ENCODE data around the gene CSAD.

Gene CSAD

GRCh38 chr12:53180220-53180930, at the start of gene CSAD, which contains the start of gene ZNF740:
Gene CSAD (minus strand): TSS chr12:53180925. CDS start chr12:53173470, 7,455 bp downstream.
Gene ZNF740 (plus strand): TSS chr12:53180722. CDS start chr12:53181984, 1,262 bp downstream.
- DNase-seq (ENCODE audit: low read depth in 2 of 2) = peak; percentile 94 to 95

GRCh38 chr12:53230108-53230845, 49.6 kb upstream of the CSAD start:
- DNase-seq (ENCODE audit: low read depth in 2 of 2) = no peak

GRCh38 chr12:53229454-53229853, 48.7 kb upstream of the CSAD start:
- no peak for DNase-seq (ENCODE audit: low read depth in 2 of 2)

- DNase-seq (ENCODE audit: low read depth in 2 of 2) = no peak
These were observed 47.1 kb upstream of the CSAD start for GRCh38 chr12:53227836-53228235.

- DNase-seq (ENCODE audit: low read depth in 2 of 2) = no peak
These were observed 46.6 kb upstream of the CSAD start for GRCh38 chr12:53227341-53227740.

GRCh38 chr12:53226815-53227214, 46.1 kb upstream of the CSAD start:
- no peak for DNase-seq (ENCODE audit: low read depth in 2 of 2)

- no peak for DNase-seq (ENCODE audit: low read depth in 2 of 2)
These were observed 45.1 kb upstream of the CSAD start for GRCh38 chr12:53225635-53226424.

- DNase-seq (ENCODE audit: low read depth in 2 of 2) = no peak
These were observed 44.3 kb upstream of the CSAD start for GRCh38 chr12:53224897-53225634.

GRCh38 chr12:53224061-53224896, 43.6 kb upstream of the CSAD start:
- no peak for DNase-seq (ENCODE audit: low read depth in 2 of 2)

GRCh38 chr12:53223389-53224060, 42.8 kb upstream of the CSAD start:
- peak in 1 of 2 experiments; percentile 57 for DNase-seq (ENCODE audit: low read depth in 2 of 2)

- no peak for DNase-seq (ENCODE audit: low read depth in 2 of 2)
These were observed 42.1 kb upstream of the CSAD start for GRCh38 chr12:53222806-53223261.

GRCh38 chr12:53222170-53222721, 41.5 kb upstream of the CSAD start:
- no peak for DNase-seq (ENCODE audit: low read depth in 2 of 2)

- DNase-seq (ENCODE audit: low read depth in 2 of 2) = no peak
These were observed 40.7 kb upstream of the CSAD start for GRCh38 chr12:53221203-53222080.

- DNase-seq (ENCODE audit: low read depth in 2 of 2) = peak; percentile 83 to 86
These were observed 40.0 kb upstream of the CSAD start for GRCh38 chr12:53220694-53221202.

- DNase-seq (ENCODE audit: low read depth in 2 of 2) = no peak
These were observed 39.4 kb upstream of the CSAD start for GRCh38 chr12:53219956-53220693.

- no peak for DNase-seq (ENCODE audit: low read depth in 2 of 2)
These were observed 38.7 kb upstream of the CSAD start for GRCh38 chr12:53219292-53219955.

Data from fibroblast of skin of left biceps (primary cell).